Neutrophil (primary cell): ENCODE data around the gene TSEN34.
A peak's percentile ranks its signal among the peaks of the same experiment; 100 is the strongest.

Experiments used
- H3K27ac ChIP-seq: fragments of 200-600 bp; sonication (generic); 2 replicates; pipeline ENCODE4 v1.5.1; 2016; ENCODE audit warnings: mild to moderate bottlenecking, moderate library complexity
- H3K27me3 ChIP-seq: fragments of 200-600 bp; sonication (generic); 2 replicates; pipeline ENCODE4 v1.6.0; 2016; ENCODE audit warnings: mild to moderate bottlenecking
- H3K36me3 ChIP-seq: fragments of 200-600 bp; sonication (generic); 2 replicates; pipeline ENCODE4 v1.5.1; 2017
- H3K4me1 ChIP-seq, 2 experiments: fragments of 200-600 bp in 1 of 2; sonication (generic) in 1 of 2; 1 replicate in 1 of 2; 2 replicates in 1 of 2; pipeline versions ENCODE4 v1.5.1 to v1.6.1; 2013 to 2016; ENCODE audit warnings: low read depth in 1 of 2, low read length in 1 of 2, mild to moderate bottlenecking in 1 of 2, moderate library complexity in 1 of 2; ENCODE audit not compliant: control insufficient read depth in 1 of 2, insufficient read depth in 1 of 2
- H3K4me3 ChIP-seq, 2 experiments: fragments of 200-600 bp in 1 of 2; sonication (generic) in 1 of 2; 1 replicate in 1 of 2; 2 replicates in 1 of 2; pipeline ENCODE4 v1.5.1; 2013 to 2016; ENCODE audit warnings: low read depth in 1 of 2, low read length in 1 of 2, mild to moderate bottlenecking in 1 of 2, moderate library complexity in 1 of 2
- H3K9me3 ChIP-seq: fragments of 200-600 bp; sonication (generic); 2 replicates; pipeline ENCODE4 v1.5.1; 2016
- CTCF ChIP-seq: fragments of 200-600 bp; sonication (generic); IDR thresholded peaks from 2 replicates; pipeline ENCODE4 v1.5.1; 2016; ENCODE audit warnings: antibody characterized with exemption

The TSEN34 gene

GRCh38 chr19:54148158-54148557, 43.0 kb upstream of the TSEN34 start:
- no peak overlapping the region for H3K27ac ChIP-seq
- no peaks in the 10 kb centered on the region for H3K27me3 ChIP-seq
- TF ChIP-seq CTCF: no peak
- H3K4me1 ChIP-seq: peaks cover 4% of the 10 kb centered on the region in 2 experiments
- no peaks in the 10 kb centered on the region for H3K9me3 ChIP-seq
- H3K4me3 ChIP-seq: no peak overlapping the region
- H3K36me3 ChIP-seq: peaks cover 100% of the 10 kb centered on the region

DNA sequence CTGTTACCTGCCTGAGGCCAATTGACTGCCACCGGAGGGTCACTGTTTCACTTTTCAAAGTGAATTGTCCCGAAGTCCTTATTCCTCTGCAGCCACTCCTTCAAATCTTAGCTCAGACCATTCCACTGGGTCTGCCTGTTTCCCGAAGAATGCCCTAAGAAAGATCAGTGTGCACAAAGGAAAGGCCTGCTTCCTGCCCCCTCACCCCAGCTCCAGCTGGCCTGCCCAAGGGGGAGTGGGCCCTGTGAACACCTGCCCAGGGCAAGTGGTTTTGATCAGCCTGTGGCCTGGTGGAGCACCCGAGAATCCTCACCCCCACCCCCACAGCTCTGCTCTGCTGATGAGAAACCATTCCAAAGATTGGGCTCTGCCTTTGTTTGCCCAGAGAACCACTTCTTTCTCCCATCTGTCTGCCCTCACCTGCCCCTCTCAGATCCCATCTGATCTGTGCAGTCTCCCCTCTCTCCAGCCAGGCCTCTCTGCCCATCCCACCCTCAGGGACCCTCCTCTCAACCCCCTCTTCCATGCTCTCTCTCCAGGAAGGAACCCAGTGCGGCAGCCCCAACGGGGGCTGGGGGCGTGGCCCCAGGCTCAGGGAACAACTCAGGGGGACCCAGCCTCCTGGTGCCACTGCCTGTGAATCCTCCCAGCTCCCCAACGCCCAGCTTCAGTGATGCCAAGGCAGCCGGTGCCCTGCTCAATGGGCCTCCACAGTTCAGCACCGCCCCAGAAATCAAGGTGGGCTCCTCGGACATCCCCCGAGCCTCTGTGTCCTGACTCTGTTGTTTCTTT, 41.9 kb upstream of the TSEN34 start:
- H3K27me3 ChIP-seq: no peaks in the 10 kb centered on the region
- H3K27ac ChIP-seq: no peak overlapping the region
- TF ChIP-seq CTCF: no peak
- no peaks in the 10 kb centered on the region for H3K9me3 ChIP-seq
- peaks cover 100% of the 10 kb centered on the region for H3K36me3 ChIP-seq
- no peak overlapping the region for H3K4me3 ChIP-seq
- H3K4me1 ChIP-seq: peaks cover 4% of the 10 kb centered on the region in 2 experiments

DNA sequence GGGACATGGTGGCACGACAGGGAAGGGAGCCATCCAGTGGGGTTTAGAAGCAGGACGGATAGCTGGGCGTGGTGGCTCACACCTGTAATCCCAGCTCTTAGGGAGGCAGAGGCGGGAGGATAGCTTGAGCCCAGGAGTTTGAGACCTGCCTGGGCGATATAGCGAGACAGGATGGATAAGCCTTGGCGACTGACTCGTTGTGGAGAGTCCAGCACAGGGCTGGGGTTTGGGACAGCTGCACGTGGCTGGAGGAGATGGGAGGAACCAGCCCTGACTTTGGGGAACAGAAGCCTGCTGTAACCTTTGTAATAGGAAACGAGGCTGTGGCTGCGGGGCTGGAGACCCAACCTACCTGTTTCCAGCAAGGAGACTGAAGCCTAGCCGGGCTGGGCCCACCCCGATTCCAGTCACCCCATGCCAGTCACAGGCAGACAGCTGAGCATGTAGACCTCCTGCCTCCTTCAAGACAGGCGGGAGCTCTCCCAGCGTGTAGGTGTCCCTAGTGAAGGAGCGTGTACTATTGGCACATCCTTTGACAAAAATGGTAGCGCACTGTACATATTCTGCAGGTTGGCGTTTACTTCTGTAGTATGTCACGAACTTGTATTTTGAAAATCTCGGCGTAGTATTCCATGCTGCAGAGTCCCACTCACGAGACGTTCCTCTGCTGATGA, 39.6 kb upstream of the TSEN34 start:
- peaks cover 4% of the 10 kb centered on the region in 2 experiments for H3K4me1 ChIP-seq
- H3K4me3 ChIP-seq: no peak overlapping the region

DNA sequence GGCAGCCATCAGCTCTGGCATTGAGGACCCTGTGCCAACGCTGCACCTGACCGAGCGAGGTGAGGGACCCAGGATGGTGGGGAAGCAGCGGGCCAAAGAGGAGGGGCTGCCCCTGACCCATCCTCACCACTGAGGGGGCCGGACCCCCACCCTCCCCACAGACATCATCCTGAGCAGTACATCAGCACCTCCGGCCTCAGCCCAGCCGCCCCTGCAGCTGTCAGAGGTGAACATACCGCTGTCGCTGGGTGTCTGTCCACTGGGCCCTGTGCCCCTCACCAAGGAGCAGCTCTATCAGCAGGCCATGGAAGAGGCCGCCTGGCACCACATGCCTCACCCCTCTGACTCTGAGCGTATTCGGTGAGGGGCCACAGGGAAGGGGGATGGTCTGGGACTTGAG, 38.8 kb upstream of the TSEN34 start:
- H3K4me1 ChIP-seq: peaks cover 4% of the 10 kb centered on the region in 2 experiments
- no peak overlapping the region for H3K4me3 ChIP-seq
- H3K27me3 ChIP-seq: no peaks in the 10 kb centered on the region
- TF ChIP-seq CTCF: no peak
- no peaks in the 10 kb centered on the region for H3K9me3 ChIP-seq
- H3K36me3 ChIP-seq: peaks cover 100% of the 10 kb centered on the region
- H3K27ac ChIP-seq: no peak overlapping the region

More for the DNA sequence above, 39.6 kb upstream of the TSEN34 start:
- H3K9me3 ChIP-seq: no peaks in the 10 kb centered on the region
- H3K36me3 ChIP-seq: peaks cover 100% of the 10 kb centered on the region
- H3K27ac ChIP-seq: no peak overlapping the region
- TF ChIP-seq CTCF: no peak
- H3K27me3 ChIP-seq: no peaks in the 10 kb centered on the region

DNA sequence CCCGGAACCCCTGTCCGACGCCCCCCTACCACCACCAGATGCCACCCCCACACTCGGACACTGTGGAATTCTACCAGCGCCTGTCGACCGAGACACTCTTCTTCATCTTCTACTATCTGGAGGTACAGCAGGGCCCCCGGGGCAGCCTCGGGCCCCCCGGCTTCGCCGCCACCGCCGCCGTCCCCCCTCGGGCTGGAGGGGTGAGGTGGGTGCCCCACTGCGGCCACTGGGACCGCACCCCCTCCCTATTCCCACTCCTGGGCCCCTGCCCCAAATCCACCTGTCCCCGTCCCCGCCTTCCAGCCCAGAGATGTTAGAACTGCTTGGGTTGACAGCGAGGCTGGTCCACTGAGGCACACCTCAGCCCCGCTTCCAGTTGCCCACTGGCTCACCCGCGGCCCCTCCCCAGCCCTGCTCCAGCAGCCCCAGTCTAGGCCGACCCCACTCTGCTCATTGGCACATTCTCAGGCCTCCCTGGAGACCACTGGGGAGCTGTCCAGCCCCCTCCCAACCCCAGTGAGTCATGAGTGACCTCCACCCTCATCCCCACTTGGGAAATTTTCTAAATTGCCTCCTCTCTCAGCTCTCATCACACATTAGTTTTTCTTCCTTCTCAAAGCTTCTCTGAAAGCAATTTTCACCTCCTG, 38.1 kb upstream of the TSEN34 start:
- peak overlapping the region; percentile 6 for H3K27ac ChIP-seq

More for the DNA sequence above, 38.1 kb upstream of the TSEN34 start:
- Histone ChIP-seq H3K4me3 (no peak overlapping the region), H3K27me3 (no peaks in the 10 kb centered on the region), H3K9me3 (no peaks in the 10 kb centered on the region), H3K4me1 (peaks cover 5 to 6% of the 10 kb centered on the region in 2 experiments), H3K36me3 (peaks cover 100% of the 10 kb centered on the region)
- no peak for TF ChIP-seq CTCF
